ENCODE results near the gene SUOX.

GRCh38 chr12:55965240-55965639 is 31.8 kb upstream of the SUOX start:
- TF ChIP-seq CTCF (IDR thresholded peaks at IDR 0.05), result no peak
- no peak for TF ChIP-seq POLR2A (IDR thresholded peaks at IDR 0.05)

Measured in uterus (tissue), 2 donors.